ENCODE measurements around the gene SHD. TPM values are rescaled to one million over a fixed set of nuclear protein-coding genes. Genes with fewer than 3 reads are reported as not detected.
A peak's percentile ranks its signal among the peaks of the same experiment; 100 is the strongest.

Gene SHD
- total RNA-seq, 1 experiment from 2014 or later = 0.46 TPM

GRCh38 chr19:4326837-4327251 lies 47.8 kb downstream of the SHD start:
- H3K9me3 ChIP-seq (ENCODE audit: control insufficient read depth, insufficient read depth, low read depth, low read length) = no peaks in the 10 kb centered on the region
- ChIA-PET POLR2A (no interaction called here), CTCF (no interaction called here)
- H3K36me3 ChIP-seq (ENCODE audit: control insufficient read depth, insufficient read depth, low read length) = no peaks in the 10 kb centered on the region
- BruUV-seq (replicated peaks) = no TSS peak
- in situ Hi-C loops (cut with HindIII; ENCODE audit: low pct_unique_long_range_greater_than_20kb, low sequenced_read_pairs) (no loop called here), intact Hi-C loops (cut with micrococcal nuclease; ENCODE audit: unreplicated experiment) (no loop called here)
- H3K4me1 ChIP-seq (ENCODE audit: control insufficient read depth, insufficient read depth, low read length) = no peaks in the 10 kb centered on the region
- no peak for TF ChIP-seq SIN3A (IDR thresholded peaks at IDR 0.05; ENCODE audit: borderline replicate concordance, insufficient read depth, low read depth, low read length)
- TF ChIP-seq TCF7L2 (IDR thresholded peaks at IDR 0.05; ENCODE audit: low read depth, low read length) = no peak
- no peak overlapping the region for H3K4me3 ChIP-seq (ENCODE audit: low read depth in 2 of 2, low read length in 2 of 2)
- H3K27me3 ChIP-seq (ENCODE audit: control insufficient read depth, insufficient read depth, low read length) = no peaks in the 10 kb centered on the region
- ATAC-seq (no peak), DNase-seq (ENCODE audit: low read depth, low spot score) (no peak)
- no peak overlapping the region for H3K27ac ChIP-seq (ENCODE audit: low read length)

GRCh38 chr19:4327252-4327876 lies 48.3 kb downstream of the SHD start:
- BruUV-seq (replicated peaks) = no TSS peak
- CTCF ChIA-PET = interaction anchor here (1.0 kb wide), 1 partner anchor 61 kb away, joined by 3 read pairs; no protein-coding TSS in a partner anchor
- ATAC-seq (peak; percentile 49), DNase-seq (ENCODE audit: low read depth, low spot score) (no peak)
- POLR2A ChIA-PET = no interaction called here
- Histone ChIP-seq H3K4me1 (ENCODE audit: control insufficient read depth, insufficient read depth, low read length) (no peaks in the 10 kb centered on the region), H3K4me3 (ENCODE audit: low read depth in 2 of 2, low read length in 2 of 2) (peak overlapping the region in 1 of 2 experiments; percentile 16; a peak in 1 of 4 replicates), H3K9me3 (ENCODE audit: control insufficient read depth, insufficient read depth, low read depth, low read length) (no peaks in the 10 kb centered on the region), H3K27ac (ENCODE audit: low read length) (no peak overlapping the region), H3K27me3 (ENCODE audit: control insufficient read depth, insufficient read depth, low read length) (no peaks in the 10 kb centered on the region), H3K36me3 (ENCODE audit: control insufficient read depth, insufficient read depth, low read length) (no peaks in the 10 kb centered on the region)
- in situ Hi-C loops (cut with HindIII; ENCODE audit: low pct_unique_long_range_greater_than_20kb, low sequenced_read_pairs) (no loop called here), intact Hi-C loops (cut with micrococcal nuclease; ENCODE audit: unreplicated experiment) (no loop called here)
- TF ChIP-seq POLR2AphosphoS5 (IDR thresholded peaks at IDR 0.05; ENCODE audit: low read depth, low read length) = no peak
- no peak for TF ChIP-seq TCF7L2 (IDR thresholded peaks at IDR 0.05; ENCODE audit: low read depth, low read length)
- no peak for TF ChIP-seq REST (IDR thresholded peaks at IDR 0.05; ENCODE audit: insufficient read depth in 1 of 2, low read depth in 2 of 2, low read length in 1 of 2)
- TF ChIP-seq SIN3A (IDR thresholded peaks at IDR 0.05; ENCODE audit: borderline replicate concordance, insufficient read depth, low read depth, low read length) = no peak
- no peak for TF ChIP-seq CTCF (IDR thresholded peaks at IDR 0.05)

GRCh38 chr19:4327877-4328242 lies 48.8 kb downstream of the SHD start:
- intact Hi-C loops (cut with micrococcal nuclease; ENCODE audit: unreplicated experiment) = no loop called here
- ChIA-PET CTCF (interaction anchor here (1.0 kb wide), 1 partner anchor 61 kb away, joined by 3 read pairs; no protein-coding TSS in a partner anchor), POLR2A (no interaction called here)
- Histone ChIP-seq H3K9me3 (ENCODE audit: control insufficient read depth, insufficient read depth, low read depth, low read length) (no peaks in the 10 kb centered on the region), H3K36me3 (ENCODE audit: control insufficient read depth, insufficient read depth, low read length) (no peaks in the 10 kb centered on the region), H3K4me3 (ENCODE audit: low read depth in 2 of 2, low read length in 2 of 2) (peak overlapping the region in 1 of 2 experiments; percentile 16; a peak in 1 of 4 replicates), H3K27me3 (ENCODE audit: control insufficient read depth, insufficient read depth, low read length) (no peaks in the 10 kb centered on the region), H3K27ac (ENCODE audit: low read length) (no peak overlapping the region), H3K4me1 (ENCODE audit: control insufficient read depth, insufficient read depth, low read length) (no peaks in the 10 kb centered on the region)
- in situ Hi-C loops (cut with HindIII; ENCODE audit: low pct_unique_long_range_greater_than_20kb, low sequenced_read_pairs) = no loop called here
- BruUV-seq (replicated peaks) = no TSS peak
- TF ChIP-seq CTCF (IDR thresholded peaks at IDR 0.05) (no peak), REST (IDR thresholded peaks at IDR 0.05; ENCODE audit: insufficient read depth in 1 of 2, low read depth in 2 of 2, low read length in 1 of 2) (no peak), SIN3A (IDR thresholded peaks at IDR 0.05; ENCODE audit: borderline replicate concordance, insufficient read depth, low read depth, low read length) (no peak), POLR2AphosphoS5 (IDR thresholded peaks at IDR 0.05; ENCODE audit: low read depth, low read length) (no peak), TCF7L2 (IDR thresholded peaks at IDR 0.05; ENCODE audit: low read depth, low read length) (no peak)
- ATAC-seq (peak; percentile 39), DNase-seq (ENCODE audit: low read depth, low spot score) (no peak)
